Endometrium (tissue), 2 donors: ENCODE measurements around the gene SIM2.

Experiments used
- FAIRE-seq: peaks from 2 replicates; lab custom pipeline; 2012; peaks lifted over from hg19 to GRCh38; lab: Jason Lieb, UNC
- donor health status: control.
- donor health status: control.

SIM2 gene

DNA sequence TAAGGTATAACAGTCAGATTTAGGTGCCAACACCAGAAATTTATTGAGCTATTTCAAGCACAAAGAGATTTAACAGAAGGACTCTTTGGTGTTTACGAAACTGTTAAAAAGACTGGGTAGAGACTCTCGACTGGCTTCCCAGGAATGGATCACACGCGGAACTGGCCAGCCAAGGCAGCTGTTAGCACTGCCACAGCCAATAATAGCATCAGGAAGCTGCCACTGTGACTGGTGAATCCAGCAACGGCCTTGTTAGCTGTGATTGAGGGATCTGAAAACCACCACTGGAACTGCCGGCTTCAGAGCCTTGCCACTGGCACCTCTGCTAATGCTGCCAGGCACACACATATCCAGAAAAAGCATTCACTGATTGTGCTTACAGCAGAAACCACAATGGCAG lies 10.6 kb upstream of the SIM2 start:
- no peak for FAIRE-seq

DNA sequence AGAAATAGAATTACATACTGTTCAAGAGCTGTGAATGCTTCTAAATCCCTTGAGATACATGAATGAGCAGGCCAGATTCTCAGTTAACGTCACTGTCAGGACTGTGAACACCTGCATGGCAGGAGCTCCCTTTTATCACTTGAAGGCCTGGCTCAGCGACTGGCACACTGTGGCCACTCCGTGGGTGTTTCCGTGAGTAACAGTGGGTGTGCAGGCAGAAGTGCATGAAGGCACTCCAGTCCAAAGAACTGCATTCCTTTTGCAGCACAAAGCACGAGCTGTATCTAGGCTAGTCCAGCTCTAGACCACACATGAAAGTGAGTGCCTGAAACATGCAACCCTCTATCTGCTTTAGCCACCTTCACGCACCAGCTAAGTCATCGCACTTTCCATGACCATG lies 9.6 kb upstream of the SIM2 start:
- FAIRE-seq = no peak

DNA sequence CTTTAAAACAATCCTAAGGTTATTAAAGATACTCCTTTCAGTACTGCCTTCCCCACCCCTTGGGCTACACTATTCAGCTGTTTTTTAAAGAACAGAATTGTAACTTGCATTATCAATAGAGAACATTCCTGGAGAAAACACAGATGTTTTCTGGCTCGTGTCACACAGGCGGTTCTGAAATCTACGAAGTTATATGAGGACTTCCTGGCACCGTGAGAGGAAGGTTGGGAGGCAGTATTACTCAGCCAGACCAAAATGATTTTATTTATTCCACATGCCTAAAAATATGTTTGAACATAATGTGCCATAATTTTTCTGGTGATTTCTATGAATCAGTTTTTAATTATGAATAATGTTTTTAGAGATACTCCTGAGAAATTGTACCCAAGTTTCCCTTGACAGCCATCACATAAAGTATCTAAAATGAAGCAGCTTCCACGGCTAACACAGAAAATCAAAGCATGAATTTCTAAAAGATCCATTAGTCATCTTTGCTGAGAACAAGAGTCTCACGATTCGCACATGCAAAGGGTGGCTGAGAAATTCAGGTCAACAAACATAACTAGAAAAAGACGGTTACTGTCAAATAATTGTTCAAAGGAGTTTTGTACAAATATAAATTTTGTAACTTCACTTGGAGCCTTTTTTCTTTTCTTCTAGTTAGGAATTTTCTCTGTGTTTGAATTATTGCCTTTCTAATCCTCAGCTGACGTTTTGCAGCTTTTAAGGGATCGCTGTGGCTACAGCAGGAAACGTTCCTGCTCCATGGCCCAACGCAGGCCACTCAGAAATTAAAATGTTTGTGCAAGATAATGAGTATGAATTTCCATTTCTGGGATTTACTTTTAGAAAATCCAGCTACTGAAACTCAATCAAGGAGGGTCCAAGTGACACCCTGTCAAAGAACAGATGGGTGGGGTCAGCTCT lies 8.0 kb upstream of the SIM2 start:
- FAIRE-seq = no peak

DNA sequence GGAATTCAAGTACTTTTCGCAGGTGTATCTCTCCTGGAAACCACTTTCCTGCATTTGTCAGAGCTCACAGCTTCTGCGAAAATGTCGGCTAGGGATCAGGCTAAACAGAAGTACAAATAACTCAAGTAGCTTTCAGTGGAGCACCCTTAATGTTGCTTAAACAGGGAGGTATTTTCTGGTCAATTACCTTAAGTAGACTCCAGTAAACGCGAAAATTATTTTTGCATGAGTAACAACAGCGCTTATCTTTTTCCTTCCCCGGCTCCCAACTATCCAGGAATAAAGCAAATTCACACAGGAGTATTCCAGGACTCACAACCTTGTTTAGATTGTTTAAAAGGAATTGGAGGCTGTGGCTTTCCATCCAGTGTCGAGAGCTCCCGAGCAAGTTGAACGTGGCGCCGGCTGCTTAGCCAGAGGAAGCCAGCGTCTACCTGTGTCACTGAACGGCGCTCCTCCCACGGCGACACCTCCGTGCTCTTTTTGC lies 7.3 kb upstream of the SIM2 start:
- no peak for FAIRE-seq

DNA sequence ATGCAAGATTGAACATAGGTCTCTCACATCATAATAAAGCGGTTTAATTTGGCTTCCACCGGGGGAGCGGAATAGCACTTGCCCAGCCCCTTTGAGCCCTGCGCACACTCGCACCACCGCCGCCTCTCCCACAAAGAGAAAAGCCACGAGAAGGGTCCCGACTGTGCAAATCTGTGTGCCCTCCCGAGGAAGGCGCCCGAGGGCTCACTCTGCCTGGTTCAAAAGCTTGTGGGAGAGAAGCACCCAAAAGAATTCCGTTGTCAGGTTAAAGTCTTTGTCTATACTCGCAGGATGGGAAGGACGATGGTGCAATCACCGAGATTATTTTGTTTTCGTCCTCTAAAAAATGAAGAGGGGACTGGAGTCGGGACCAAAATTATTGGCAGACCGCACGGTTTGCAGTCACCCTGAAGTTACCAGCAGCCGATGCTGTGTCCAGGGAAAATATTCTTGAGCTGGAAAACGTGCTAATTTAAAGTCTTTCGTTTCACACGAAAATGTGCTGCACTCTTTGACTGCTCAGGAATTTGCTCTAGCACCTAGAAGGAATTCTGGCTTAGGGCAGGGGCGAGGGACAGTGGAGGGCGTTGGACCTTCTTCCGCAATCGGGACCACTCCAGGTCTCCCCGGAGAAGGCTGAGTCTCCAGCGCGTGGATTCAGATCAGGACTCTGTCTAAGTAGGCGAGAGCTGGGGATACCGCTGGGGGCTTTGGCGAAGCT lies 6.6 kb upstream of the SIM2 start:
- no peak for FAIRE-seq

DNA sequence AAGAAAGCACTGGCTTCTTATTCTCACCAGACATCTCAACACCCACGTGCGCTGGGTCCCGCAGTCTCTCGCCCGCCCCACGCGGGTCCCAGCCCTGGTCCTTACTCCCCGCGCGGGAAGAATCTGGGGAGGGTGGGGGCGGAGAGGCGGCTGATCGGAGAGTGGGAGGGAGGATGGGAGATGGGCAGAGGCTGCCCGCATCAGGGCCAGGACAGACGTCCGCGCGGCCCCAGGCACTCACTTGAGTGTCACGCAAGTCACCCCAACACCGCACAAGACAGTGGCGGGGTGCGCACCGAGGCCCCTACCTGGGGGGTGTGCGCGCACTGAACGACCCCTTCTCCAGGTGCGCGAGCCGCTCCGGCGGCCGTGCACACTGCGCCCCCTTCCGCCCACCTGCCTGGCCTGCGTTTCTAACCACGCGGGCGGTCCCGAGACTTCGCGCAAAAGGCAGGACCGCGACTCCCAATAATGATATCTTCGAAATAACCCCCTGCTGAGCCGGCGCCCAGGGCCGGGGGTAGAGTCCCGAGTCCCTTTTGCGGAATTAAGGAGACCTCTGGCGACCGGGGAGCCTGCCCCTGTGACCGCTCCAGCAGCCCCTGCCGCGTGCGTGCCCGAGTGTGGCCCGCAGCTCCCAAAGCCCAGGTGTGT lies 6.0 kb upstream of the SIM2 start:
- FAIRE-seq = no peak

DNA sequence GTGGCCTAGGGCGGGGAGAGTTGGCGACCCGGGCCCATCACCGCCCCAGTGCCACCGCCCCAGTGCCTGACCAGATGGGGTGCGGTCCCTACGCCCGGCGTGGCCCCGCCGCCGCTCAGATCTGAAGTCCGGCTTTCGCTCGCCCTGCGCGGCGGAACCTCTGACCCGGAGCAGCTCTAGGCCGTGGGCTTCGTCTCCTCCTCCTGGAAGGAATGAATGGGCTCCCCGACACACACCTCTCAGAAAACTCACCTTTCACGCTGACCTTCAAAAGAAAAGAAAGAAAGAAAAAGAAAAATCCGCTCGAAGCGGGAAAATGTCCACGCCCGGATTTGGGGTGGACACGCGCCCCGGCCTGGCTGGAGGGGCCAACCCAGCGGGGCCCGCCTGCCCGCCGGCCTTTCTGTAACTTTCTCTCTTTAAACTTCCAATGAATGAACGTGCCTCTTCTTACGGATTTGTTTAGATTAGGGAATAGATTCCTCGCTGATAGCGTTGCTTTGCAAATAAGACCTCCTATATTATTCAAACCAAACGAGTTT lies 5.4 kb upstream of the SIM2 start:
- no peak for FAIRE-seq

DNA sequence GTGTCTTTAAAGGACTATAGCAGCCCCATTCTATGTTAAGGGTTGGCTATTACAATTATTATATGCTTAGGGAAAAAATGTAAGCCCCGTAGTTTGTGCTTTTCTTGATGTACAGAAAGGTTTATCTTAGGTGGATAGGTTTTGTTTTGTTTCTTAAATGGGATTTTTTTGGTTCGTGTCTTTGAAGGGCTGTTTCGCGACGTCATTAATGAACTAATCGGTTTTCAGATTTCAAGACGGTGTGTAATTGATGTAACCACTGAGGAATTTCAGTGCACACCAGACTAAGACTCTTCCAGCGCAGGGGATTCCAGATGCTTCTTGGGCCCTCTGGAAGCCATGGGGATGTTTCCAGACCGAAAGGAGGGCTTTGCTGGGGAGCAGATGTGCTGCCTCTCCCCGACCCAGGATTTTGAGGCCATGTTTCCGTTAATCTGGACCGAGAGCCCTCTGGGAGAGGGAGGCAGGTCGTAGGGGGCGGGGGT lies 4.8 kb upstream of the SIM2 start:
- no peak for FAIRE-seq

DNA sequence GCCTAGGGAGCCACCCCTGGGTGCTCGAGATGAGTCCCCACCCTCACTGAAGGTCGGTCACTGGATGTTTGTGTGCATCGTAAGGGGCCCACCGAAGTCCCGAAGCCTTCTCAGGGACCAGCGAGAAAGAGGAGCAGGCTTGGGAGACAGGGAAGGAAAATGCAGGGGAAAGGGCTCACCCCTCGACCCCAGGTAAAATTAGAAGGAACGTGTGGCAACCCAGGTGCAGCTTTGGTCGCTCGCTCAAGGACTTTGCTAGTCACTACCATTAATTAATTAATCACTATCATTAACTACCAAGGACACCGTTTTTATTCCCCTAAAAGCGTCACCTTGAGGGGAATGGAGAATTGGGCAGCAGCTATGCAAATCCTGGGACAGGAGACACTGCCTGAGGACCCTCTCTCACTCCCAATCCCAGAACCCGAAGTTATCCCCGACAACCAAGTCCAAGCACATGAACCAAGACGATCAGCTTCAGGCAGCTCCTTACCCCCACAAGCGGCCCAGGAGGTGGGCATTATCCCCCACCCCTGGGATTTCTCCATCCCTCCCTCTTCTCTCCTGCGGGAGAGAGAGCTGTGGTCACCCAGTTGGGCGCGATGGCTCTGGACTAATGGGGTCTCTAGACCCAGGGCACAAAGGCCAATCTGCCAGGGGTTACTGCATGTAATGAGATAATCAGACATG lies 4.2 kb upstream of the SIM2 start:
- FAIRE-seq = no peak

DNA sequence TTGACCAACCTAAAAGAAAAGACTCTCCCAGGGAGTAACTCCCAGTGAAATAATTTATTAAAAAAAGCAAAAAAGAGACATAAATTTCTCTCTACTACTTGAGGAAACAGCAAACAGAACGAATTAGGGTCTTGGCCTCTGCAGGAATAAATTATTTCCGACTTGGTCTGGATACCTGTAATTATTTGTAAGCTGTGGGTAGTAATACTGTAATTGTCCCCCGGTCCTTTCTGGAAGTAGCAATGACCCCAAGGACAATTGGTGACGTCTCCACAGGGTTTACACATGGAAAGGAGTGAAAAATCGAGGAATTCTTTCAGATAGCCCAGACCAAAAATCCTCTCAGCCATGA lies 3.7 kb upstream of the SIM2 start:
- no peak for FAIRE-seq

DNA sequence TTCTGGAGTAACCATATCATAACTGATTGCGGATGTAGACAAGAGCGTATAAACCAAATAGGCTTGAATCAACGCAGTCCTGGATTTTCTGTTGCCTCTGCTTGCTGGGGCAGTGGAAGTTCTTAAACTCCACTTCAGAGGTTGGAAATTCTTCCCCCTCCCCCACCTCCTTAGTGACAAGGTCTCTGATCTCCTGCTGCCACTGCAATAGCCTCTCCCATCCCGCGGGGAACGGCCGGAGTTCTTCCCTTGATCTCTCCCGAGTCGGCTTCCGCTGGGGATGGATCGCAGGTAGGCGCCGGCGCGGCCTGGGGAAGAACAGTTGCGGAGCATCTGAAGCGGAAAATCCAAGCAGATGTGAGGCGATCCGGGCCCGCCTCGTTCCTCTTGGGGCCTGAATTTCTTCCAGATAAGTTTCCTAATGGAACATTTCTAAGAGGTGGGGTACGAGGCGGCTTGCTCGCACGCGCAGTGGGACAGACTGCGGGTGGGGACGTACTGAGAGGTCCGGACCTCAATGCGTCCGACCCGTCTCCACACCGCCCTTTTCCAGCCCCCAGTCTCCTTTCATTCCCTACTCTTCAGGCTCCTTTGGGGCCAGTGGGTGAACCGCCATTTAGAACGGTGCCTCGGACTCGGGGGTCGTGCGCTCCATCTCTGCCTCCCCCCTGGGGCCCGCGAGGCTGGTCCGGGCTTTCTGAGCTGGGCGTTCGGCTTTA lies 3.1 kb upstream of the SIM2 start:
- no peak for FAIRE-seq

DNA sequence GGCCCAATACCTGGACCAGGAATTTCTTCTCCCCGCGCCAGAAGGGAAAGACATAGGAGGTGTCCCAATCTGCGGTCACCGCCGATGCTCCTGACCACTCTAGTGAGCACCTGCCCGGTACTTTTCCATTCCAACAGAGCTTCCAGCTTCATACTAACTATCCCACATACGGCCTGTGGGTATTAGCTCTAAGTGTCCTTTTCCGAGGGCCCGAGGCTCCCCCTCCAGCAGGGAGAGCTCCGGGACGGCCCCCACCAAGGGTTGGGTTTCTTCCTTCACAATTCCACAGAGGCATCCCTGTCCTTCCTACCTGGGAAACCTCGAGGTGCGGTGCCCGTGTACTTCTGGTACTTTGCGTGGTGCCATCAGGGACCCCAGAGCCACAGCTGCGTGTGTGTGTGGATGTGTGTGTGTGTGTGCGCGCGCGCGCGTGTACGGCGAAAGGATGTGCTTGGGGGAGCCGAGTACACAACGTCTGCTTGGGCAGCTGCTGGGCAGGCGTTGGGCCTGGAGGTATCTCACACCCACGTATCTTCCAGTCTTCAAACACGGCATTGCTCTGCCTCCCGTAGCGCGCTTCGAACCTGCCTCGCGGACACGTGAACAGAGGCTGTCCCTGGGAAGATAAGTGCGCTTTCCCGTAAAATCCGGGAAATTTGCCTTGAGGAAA lies 2.4 kb upstream of the SIM2 start:
- FAIRE-seq = no peak

DNA sequence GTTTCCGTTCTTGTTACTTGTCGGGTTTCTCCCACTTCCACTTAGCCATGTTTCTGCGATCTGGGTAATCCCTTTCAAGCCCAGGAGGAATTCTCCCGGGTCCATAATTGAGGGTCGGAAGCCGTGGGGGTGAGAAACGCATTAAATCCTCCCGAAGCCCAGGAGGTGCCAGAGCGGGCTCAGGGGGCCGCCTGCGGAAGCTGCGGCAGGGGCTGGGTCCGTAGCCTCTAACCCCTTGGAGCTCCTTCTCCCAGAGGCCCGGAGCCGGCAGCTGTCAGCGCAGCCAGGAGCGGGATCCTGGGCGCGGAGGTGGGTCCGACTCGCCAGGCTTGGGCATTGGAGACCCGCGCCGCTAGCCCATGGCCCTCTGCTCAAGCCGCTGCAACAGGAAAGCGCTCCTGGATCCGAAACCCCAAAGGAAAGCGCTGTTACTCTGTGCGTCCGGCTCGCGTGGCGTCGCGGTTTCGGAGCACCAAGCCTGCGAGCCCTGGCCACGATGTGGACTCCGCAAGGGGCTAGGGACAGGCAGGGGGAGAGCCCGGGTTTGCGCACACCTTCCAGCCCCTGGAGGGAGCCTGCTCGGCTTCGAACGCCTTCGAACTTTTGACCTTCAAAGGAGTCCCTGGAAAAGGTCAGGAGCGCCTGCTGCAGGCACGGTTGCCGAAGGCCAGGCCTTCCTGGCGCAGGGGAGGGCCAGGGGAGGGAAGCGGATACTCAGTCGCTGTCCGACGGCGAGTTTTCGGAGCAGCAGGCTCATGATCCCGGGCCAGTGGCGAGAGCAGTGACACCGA lies 1.7 kb upstream of the SIM2 start:
- FAIRE-seq = no peak

DNA sequence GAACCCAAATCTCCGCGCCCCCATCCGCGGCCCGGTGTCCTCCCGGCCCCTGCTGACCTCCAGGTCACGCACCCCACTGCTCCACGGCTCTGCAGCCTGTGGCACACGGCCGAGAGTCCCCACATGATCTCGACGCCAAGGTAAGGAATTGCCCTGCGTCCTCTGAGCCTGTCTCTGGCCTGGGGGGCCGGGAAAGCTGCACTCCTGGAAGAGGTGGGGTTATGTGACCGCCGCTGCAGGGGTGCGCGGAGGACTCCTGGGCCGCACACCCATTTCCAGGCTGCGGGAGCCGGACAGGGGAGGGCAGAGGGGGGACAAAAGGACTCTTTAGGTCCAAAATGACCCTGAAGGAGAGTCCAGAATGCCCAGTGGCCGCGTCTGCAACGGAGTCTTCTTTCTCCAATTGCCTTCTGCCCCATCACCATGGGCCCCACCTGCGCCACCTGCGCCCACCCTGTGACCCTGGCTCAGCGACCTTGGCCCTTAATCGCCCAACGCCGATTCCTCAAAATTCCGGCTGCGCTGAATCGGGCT lies 997 bp upstream of the SIM2 start:
- no peak for FAIRE-seq

DNA sequence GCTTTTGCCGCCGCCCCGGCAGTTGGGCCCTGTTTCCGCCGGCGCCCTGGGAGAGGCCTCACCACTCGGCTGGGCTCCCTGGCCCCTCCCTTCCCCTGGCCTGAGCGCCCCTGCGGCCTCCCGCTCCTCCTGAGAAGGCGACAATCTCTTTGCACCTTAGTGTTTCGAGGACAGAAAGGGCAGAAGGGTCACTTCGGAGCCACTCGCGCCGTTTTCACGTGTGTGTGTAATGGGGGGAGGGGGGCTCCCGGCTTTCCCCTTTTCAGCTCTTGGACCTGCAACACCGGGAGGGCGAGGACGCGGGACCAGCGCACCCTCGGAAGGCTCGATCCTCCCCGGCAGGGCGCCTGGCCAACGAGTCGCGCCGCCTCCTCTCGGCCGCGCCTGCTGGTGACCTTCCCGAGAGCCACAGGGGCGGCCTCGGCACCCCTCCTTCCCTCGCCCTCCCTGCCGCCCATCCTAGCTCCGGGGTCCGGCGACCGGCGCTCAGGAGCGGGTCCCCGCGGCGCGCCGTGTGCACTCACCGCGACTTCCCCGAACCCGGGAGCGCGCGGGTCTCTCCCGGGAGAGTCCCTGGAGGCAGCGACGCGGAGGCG lies 432 bp upstream of the SIM2 start:
- no peak for FAIRE-seq

DNA sequence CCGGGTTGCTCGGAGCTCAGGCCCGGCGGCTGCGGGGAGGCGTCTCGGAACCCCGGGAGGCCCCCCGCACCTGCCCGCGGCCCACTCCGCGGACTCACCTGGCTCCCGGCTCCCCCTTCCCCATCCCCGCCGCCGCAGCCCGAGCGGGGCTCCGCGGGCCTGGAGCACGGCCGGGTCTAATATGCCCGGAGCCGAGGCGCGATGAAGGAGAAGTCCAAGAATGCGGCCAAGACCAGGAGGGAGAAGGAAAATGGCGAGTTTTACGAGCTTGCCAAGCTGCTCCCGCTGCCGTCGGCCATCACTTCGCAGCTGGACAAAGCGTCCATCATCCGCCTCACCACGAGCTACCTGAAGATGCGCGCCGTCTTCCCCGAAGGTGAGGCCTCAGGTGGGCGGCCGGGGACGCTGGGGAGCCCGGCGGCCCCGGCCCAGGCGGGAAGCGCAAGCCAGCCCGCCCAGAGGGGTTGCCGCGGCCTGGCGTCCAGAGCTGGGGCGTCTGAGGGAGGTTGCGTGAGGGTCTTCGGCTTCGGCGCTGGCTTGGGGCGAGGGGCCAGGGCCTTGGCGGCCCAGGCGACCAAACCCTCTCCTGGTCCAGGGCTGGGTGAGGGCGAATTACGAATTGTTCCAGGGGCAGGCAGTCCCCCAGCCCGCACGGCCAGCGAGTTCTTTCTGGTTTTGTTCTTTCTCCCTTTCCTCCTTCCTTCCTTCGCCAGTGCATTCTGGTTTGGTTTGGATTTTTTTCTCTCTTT lies 805 bp downstream of the SIM2 start:
- FAIRE-seq = no peak

DNA sequence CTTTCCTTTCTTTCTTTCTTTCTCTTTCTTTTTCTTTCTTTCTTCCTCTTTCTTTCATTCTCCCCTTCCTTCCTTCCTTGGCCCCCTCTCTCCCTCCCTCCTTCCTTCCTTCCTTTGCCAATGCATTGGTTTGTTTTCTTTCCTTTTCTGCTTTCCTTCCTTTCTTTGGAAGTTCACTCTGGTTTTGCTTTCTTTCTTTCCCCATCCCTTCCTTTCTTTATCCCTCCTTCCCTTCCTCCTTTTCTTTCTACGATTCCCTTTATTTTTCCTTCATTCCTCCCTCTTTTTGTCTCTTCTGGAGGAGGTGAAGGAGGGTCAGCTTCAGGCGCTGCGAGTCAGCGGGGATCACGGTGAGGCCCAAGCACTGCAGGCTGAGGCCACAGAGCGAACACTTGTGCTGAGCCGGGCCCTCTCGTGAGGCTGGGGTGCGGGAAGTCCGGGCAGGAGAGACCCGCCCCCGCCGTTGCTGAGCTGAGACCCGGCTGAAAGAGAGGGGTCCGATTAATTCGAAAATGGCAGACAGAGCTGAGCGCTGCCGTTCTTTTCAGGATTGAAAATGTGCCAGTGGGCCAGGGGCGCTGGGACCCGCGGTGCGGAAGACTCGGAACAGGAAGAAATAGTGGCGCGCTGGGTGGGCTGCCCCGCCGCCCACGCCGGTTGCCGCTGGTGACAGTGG lies 1.5 kb downstream of the SIM2 start:
- FAIRE-seq = no peak
